Measurements from ENCODE around the gene FEM1A. TPM values are rescaled to one million over a fixed set of nuclear protein-coding genes. Genes with fewer than 3 reads are reported as not detected.
"Not testable (repeated sequence)": the region's sequence is repeated elsewhere in the genome, so short reads cannot be mapped to it uniquely, and the experiment has no call there.

The FEM1A gene
- total RNA-seq, 1 experiment from 2014 or later: 20.0 TPM

GRCh38 chr19:4776436-4777211, 14.9 kb upstream of the FEM1A start:
- Histone ChIP-seq H3K27me3 (ENCODE audit: insufficient read depth, low read length) (no peaks in the 10 kb centered on the region), H3K18ac (ENCODE audit: insufficient read length, low read depth, low read length) (no peak overlapping the region), H2BK5ac (ENCODE audit: insufficient read length, low read length) (no peak overlapping the region), H4K20me1 (ENCODE audit: control insufficient read depth, insufficient read depth, insufficient read length) (no peaks in the 10 kb centered on the region), H2BK20ac (ENCODE audit: low read depth, low read length, poor library complexity, severe bottlenecking) (no peak overlapping the region), H3K9me3 (ENCODE audit: control insufficient read depth, low read depth, low read length) (no peaks in the 10 kb centered on the region), H3K4me1 (ENCODE audit: insufficient read depth, low read length) (no peaks in the 10 kb centered on the region), H4K91ac (ENCODE audit: insufficient read length, low read depth, low read length) (no peak overlapping the region), H3K14ac (ENCODE audit: insufficient read depth, low read length) (no peak overlapping the region), H3T11ph (ENCODE audit: low read length) (no peak overlapping the region), H3K4me2 (ENCODE audit: insufficient read depth, insufficient read length, low read length) (no peak overlapping the region), H3K79me2 (ENCODE audit: insufficient read depth, low read length) (no peaks in the 10 kb centered on the region), H3K56ac (ENCODE audit: insufficient read length, low read depth, low read length) (no peak overlapping the region), H3K23ac (ENCODE audit: insufficient read length, low read depth, low read length) (no peak overlapping the region), H2AK5ac (ENCODE audit: insufficient read length, low read length) (no peak overlapping the region), H3K23me2 (ENCODE audit: insufficient read length, low read depth, low read length, poor library complexity, severe bottlenecking) (no peaks in the 10 kb centered on the region), H3K4ac (ENCODE audit: low read depth, low read length) (no peak overlapping the region), H4K5ac (ENCODE audit: insufficient read length, low read depth, low read length) (no peak overlapping the region), H3K27ac (ENCODE audit: insufficient read length, low read depth, low read length) (no peak overlapping the region), H2BK15ac (ENCODE audit: low read depth, low read length) (no peak overlapping the region), H2BK120ac (ENCODE audit: low read depth, low read length, poor library complexity, severe bottlenecking) (no peak overlapping the region), H4K8ac (replicated peaks; ENCODE audit: insufficient read length, low read depth, low read length) (no peak overlapping the region), H2AFZ (ENCODE audit: low read length) (no peak overlapping the region), H3K9ac (ENCODE audit: extremely low read depth, insufficient read length, low read length) (no peak overlapping the region), H2BK12ac (ENCODE audit: insufficient read length, low read depth, low read length) (no peak overlapping the region), H3K79me1 (ENCODE audit: insufficient read depth, low read depth, low read length, poor library complexity, severe bottlenecking) (no peaks in the 10 kb centered on the region)
- Mint-ChIP-seq H3K4me3 (no peak overlapping the region; a peak in 1 of 5 replicates), H3K27ac (0 out of 7 replicates have a peak overlapping the region, but pooled peaks of 1 of the 3 experiments have one; percentile 25), H3K36me3 (ENCODE audit: insufficient read depth in 1 of 3, low read depth in 3 of 3) (no peaks in the 10 kb centered on the region), H3K4me1 (peaks cover 0 to 3% of the 10 kb centered on the region in 2 experiments; a peak in 1 of 4 replicates), H3K27me3 (ENCODE audit: low read depth) (peaks cover 48% of the 10 kb centered on the region), H3K9me3 (peaks cover 0 to 5% of the 10 kb centered on the region in 2 experiments; a peak in 3 of 5 replicates)
- no CpG with 5 or more reads among the region's 14 CpGs for WGBS (ENCODE audit: extremely low coverage, insufficient read length, low lambda C conversion rate)
- no peak for TF ChIP-seq CTCF (conservative IDR thresholded peaks at IDR 0.05)
- no peak for DNase-seq

- H3K23me2 ChIP-seq (ENCODE audit: insufficient read length, low read depth, low read length, poor library complexity, severe bottlenecking); H3K79me2 ChIP-seq (ENCODE audit: insufficient read depth, low read length); H2BK120ac ChIP-seq (ENCODE audit: low read depth, low read length, poor library complexity, severe bottlenecking); H4K5ac ChIP-seq (ENCODE audit: insufficient read length, low read depth, low read length); H2AFZ ChIP-seq (ENCODE audit: low read length); H4K8ac ChIP-seq (replicated peaks; ENCODE audit: insufficient read length, low read depth, low read length); DNase-seq; H2BK15ac ChIP-seq (ENCODE audit: low read depth, low read length); H3K56ac ChIP-seq (ENCODE audit: insufficient read length, low read depth, low read length); H3K27ac Mint-ChIP-seq; H2BK20ac ChIP-seq (ENCODE audit: low read depth, low read length, poor library complexity, severe bottlenecking); H3K23ac ChIP-seq (ENCODE audit: insufficient read length, low read depth, low read length); H3K4me2 ChIP-seq (ENCODE audit: insufficient read depth, insufficient read length, low read length); H2BK5ac ChIP-seq (ENCODE audit: insufficient read length, low read length); H3K4me3 Mint-ChIP-seq; H3K27ac ChIP-seq (ENCODE audit: insufficient read length, low read depth, low read length); H4K20me1 ChIP-seq (ENCODE audit: control insufficient read depth, insufficient read depth, insufficient read length); H3K4me1 ChIP-seq (ENCODE audit: insufficient read depth, low read length); H2BK12ac ChIP-seq (ENCODE audit: insufficient read length, low read depth, low read length); H3K14ac ChIP-seq (ENCODE audit: insufficient read depth, low read length); H3K9me3 ChIP-seq (ENCODE audit: control insufficient read depth, low read depth, low read length); H3K18ac ChIP-seq (ENCODE audit: insufficient read length, low read depth, low read length); H3K79me1 ChIP-seq (ENCODE audit: insufficient read depth, low read depth, low read length, poor library complexity, severe bottlenecking); H3K4ac ChIP-seq (ENCODE audit: low read depth, low read length); H3K27me3 ChIP-seq (ENCODE audit: insufficient read depth, low read length); H3T11ph ChIP-seq (ENCODE audit: low read length); H3K9me3 Mint-ChIP-seq; H3K4me1 Mint-ChIP-seq; H3K36me3 Mint-ChIP-seq (ENCODE audit: insufficient read depth in 1 of 3, low read depth in 3 of 3); H2AK5ac ChIP-seq (ENCODE audit: insufficient read length, low read length); H3K9ac ChIP-seq (ENCODE audit: extremely low read depth, insufficient read length, low read length); H4K91ac ChIP-seq (ENCODE audit: insufficient read length, low read depth, low read length): not testable (repeated sequence)
- H3K27me3 Mint-ChIP-seq (ENCODE audit: low read depth): peaks cover 39% of the 10 kb centered on the region
- no CpG with 5 or more reads among the region's 5 CpGs for WGBS (ENCODE audit: extremely low coverage, insufficient read length, low lambda C conversion rate)
Observed at GRCh38 chr19:4778124-4778523, 13.4 kb upstream of the FEM1A start.
